SK-N-SH (cell line): ENCODE data around the gene SHE. TPM values are rescaled to one million over a fixed set of nuclear protein-coding genes. Genes with fewer than 3 reads are reported as not detected.

ENCODE experiments used
- CTCF ChIA-PET: fragments of 300-600, 350-600 bp; formaldehyde crosslinking; extraction: SDS; loops from one replicate; lab custom pipeline; 2021; lab: Yijun Ruan, JAX
- POLR2A ChIA-PET: fragments of 350-600 bp; sonication (Branson Sonifier 250); formaldehyde crosslinking; extraction: SDS; loops from one replicate; lab custom pipeline; 2020; ENCODE audit warnings: antibody characterized with exemption, inconsistent platforms; lab: Yijun Ruan, JAX
- DNase-seq: peaks from one replicate; pipeline ENCODE4 v3.0.0; 2012
- H2AFZ ChIP-seq: fragments of 200-600 bp; sonication (generic); 2 replicates; pipeline ENCODE4 v1.8.1; 2016; ENCODE audit warnings: antibody characterized with exemption, mild to moderate bottlenecking, low read depth
- H3F3A ChIP-seq: fragments of 200-600 bp; sonication (generic); replicated peaks from 2 replicates; pipeline ENCODE3; 2016; ENCODE audit warnings: antibody characterized with exemption, mild to moderate bottlenecking; ENCODE audit not compliant: insufficient read depth
- H3K27ac ChIP-seq, 2 experiments: fragments of 200-500 bp in 1 of 2; fragments of 200-600 bp in 1 of 2; sonication (Bioruptor generic) in 1 of 2; sonication (generic), shearing (Covaris generic) in 1 of 2; 2 replicates each; pipeline versions ENCODE4 v1.5.1 to v1.6.1; 2014 to 2016; ENCODE audit warnings: low read depth in 2 of 2, inconsistent platforms in 1 of 2, low read length in 1 of 2, mild to moderate bottlenecking in 1 of 2, mixed read lengths in 1 of 2
- H3K27me3 ChIP-seq: fragments of 200-600 bp; sonication (generic), shearing (Covaris generic); 2 replicates; pipeline ENCODE4 v1.6.1; 2016; ENCODE audit warnings: mixed run types; ENCODE audit not compliant: insufficient read depth
- H3K36me3 ChIP-seq, 2 experiments: fragments of 200-500 bp in 1 of 2; fragments of 200-600 bp in 1 of 2; sonication (Bioruptor generic) in 1 of 2; sonication (generic) in 1 of 2; replicated peaks in 1 of 2; 2 replicates each; pipeline versions ENCODE3 to v1.5.1; 2014 to 2016; ENCODE audit warnings: low read length in 1 of 2, mild to moderate bottlenecking in 1 of 2; ENCODE audit not compliant: insufficient read depth in 2 of 2, control insufficient read depth in 1 of 2
- H3K4me1 ChIP-seq, 2 experiments: fragments of 200-500 bp in 1 of 2; fragments of 200-600 bp in 1 of 2; sonication (Bioruptor generic) in 1 of 2; sonication (generic), shearing (Covaris generic) in 1 of 2; 2 replicates each; pipeline versions ENCODE4 v1.5.1 to v1.6.1; 2014 to 2016; ENCODE audit warnings: low read depth in 1 of 2, low read length in 1 of 2, mixed run types in 1 of 2; ENCODE audit not compliant: insufficient read depth in 2 of 2, control insufficient read depth in 1 of 2
- H3K4me2 ChIP-seq: fragments of 200-600 bp; sonication (generic), shearing (Covaris generic); 2 replicates; pipeline ENCODE4 v1.6.1; 2017; ENCODE audit warnings: mixed run types
- H3K4me3 ChIP-seq, 2 experiments: fragments of 200-500 bp in 1 of 2; fragments of 200-600 bp in 1 of 2; sonication (Bioruptor generic) in 1 of 2; sonication (generic), shearing (Covaris generic) in 1 of 2; 2 replicates each; pipeline versions ENCODE4 v1.5.1 to v1.8.1; 2014 to 2016; ENCODE audit warnings: low read depth in 2 of 2, inconsistent platforms in 1 of 2, low read length in 1 of 2, mild to moderate bottlenecking in 1 of 2, mixed read lengths in 1 of 2, moderate library complexity in 1 of 2
- H3K79me2 ChIP-seq: fragments of 200-600 bp; sonication (generic); 2 replicates; pipeline ENCODE4 v1.8.1; 2017; ENCODE audit warnings: mild to moderate bottlenecking; ENCODE audit not compliant: insufficient read depth
- H3K9ac ChIP-seq: fragments of 200-600 bp; sonication (generic); 2 replicates; pipeline ENCODE4 v1.6.1; 2017; ENCODE audit warnings: mixed run types
- H3K9me2 ChIP-seq: fragments of 200-600 bp; sonication (generic); 2 replicates; pipeline ENCODE4 v1.6.1; 2017; ENCODE audit warnings: mixed run types
- H3K9me3 ChIP-seq: fragments of 200-600 bp; sonication (generic); 2 replicates; pipeline ENCODE4 v1.6.1; 2017; ENCODE audit warnings: mixed run types, mild to moderate bottlenecking, moderate library complexity
- H4K20me1 ChIP-seq: fragments of 200-600 bp; sonication (generic); 2 replicates; pipeline ENCODE4 v1.6.1; 2017; ENCODE audit warnings: mild to moderate bottlenecking, mixed run types; ENCODE audit not compliant: insufficient read depth
- ELF1 ChIP-seq: IDR thresholded peaks from 2 replicates; pipeline ENCODE4 v1.4.0; 2012
- EP300 ChIP-seq, 2 experiments: IDR thresholded peaks; 2 replicates each; pipeline versions ENCODE4 v1.4.0 to v1.6.1; 2012; ENCODE audit warnings: borderline replicate concordance in 1 of 2, low read depth in 1 of 2, low read length in 1 of 2
- FOXJ3 ChIP-seq: sonication (generic); formaldehyde crosslinking; IDR thresholded peaks from 2 replicates; pipeline ENCODE4 v1.5.1; 2020; ENCODE audit warnings: mild to moderate bottlenecking, missing genetic modification reagents
- FOXM1 ChIP-seq: IDR thresholded peaks from 2 replicates; pipeline ENCODE4 v1.4.0; 2012; ENCODE audit warnings: low read depth, mild to moderate bottlenecking
- GABPA ChIP-seq: IDR thresholded peaks from 2 replicates; pipeline ENCODE4 v1.4.0; 2012; ENCODE audit warnings: low read depth, mild to moderate bottlenecking
- JUND ChIP-seq: IDR thresholded peaks from 2 replicates; pipeline ENCODE4 v1.4.0; 2012
- MEF2A ChIP-seq: IDR thresholded peaks from 2 replicates; pipeline ENCODE4 v1.4.0; 2012; ENCODE audit warnings: low read depth, borderline replicate concordance
- MXI1 ChIP-seq: IDR thresholded peaks from 2 replicates; pipeline ENCODE4 v1.6.1; 2012; ENCODE audit warnings: mild to moderate bottlenecking, low read depth, low read length, improper control_type of control experiment
- NFIC ChIP-seq: IDR thresholded peaks from 2 replicates; pipeline ENCODE4 v1.4.0; 2012; ENCODE audit warnings: borderline replicate concordance
- RAD21 ChIP-seq: IDR thresholded peaks from 2 replicates; pipeline ENCODE4 v1.6.1; 2012; ENCODE audit warnings: mild to moderate bottlenecking, low read length
- RCOR1 ChIP-seq: fragments of 150-350 bp; IDR thresholded peaks from 2 replicates; pipeline ENCODE4 v1.6.1; 2017; ENCODE audit warnings: antibody characterized with exemption, low read length
- TAF1 ChIP-seq: IDR thresholded peaks from 2 replicates; pipeline ENCODE4 v1.6.1; 2012; ENCODE audit warnings: low read depth, mild to moderate bottlenecking, low read length, moderate library complexity, borderline replicate concordance
- TCF12 ChIP-seq: IDR thresholded peaks from 2 replicates; pipeline ENCODE4 v1.4.0; 2012
- YY1 ChIP-seq: IDR thresholded peaks from 2 replicates; pipeline ENCODE4 v1.4.0; 2012; ENCODE audit warnings: low read depth, mild to moderate bottlenecking
- WGBS: methylation state at CpG from one replicate; pipeline ENCODE4 v1.1.6; 2017; ENCODE audit warnings: low lambda C conversion rate; 5-methylcytosine and 5-hydroxymethylcytosine counted together
- polyA plus RNA-seq, 3 experiments: library from polyadenylated mRNA; depleted of rRNA; stranded (reverse); fragments of >200 nt; gene quantifications; 2 replicates each; pipeline ENCODE4 v1.2.3, GENCODE V29; 2012
- TF ChIP-seq, protein P1 (sequence below): fragments of 200-600 bp; sonication (generic); IDR thresholded peaks from 2 replicates; pipeline ENCODE4 v1.6.1; 2017; ENCODE audit warnings: antibody characterized with exemption, mild to moderate bottlenecking, moderate library complexity
- TF ChIP-seq, protein P2 (sequence below): IDR thresholded peaks from 2 replicates; pipeline ENCODE4 v1.4.0; 2012; ENCODE audit warnings: low read depth, borderline replicate concordance
- TF ChIP-seq, protein P3 (sequence below): IDR thresholded peaks from 2 replicates; pipeline ENCODE4; 2012
- TF ChIP-seq, protein P4 (sequence below): fragments of 150-350 bp; IDR thresholded peaks from 2 replicates; pipeline ENCODE4 v1.6.1; 2016; ENCODE audit warnings: mild to moderate bottlenecking, low read depth, low read length
- TF ChIP-seq, protein P5 (sequence below): IDR thresholded peaks from 2 replicates; pipeline ENCODE4 v1.4.0; 2012; ENCODE audit warnings: low read depth
- TF ChIP-seq, protein P6 (sequence below): IDR thresholded peaks from 2 replicates; pipeline ENCODE4 v1.4.0; 2012; ENCODE audit warnings: low read depth, borderline replicate concordance

The SHE gene
- polyA plus RNA-seq, 1 of the 3 experiments (the other 2 are of a cell fraction) = not detected

DNA sequence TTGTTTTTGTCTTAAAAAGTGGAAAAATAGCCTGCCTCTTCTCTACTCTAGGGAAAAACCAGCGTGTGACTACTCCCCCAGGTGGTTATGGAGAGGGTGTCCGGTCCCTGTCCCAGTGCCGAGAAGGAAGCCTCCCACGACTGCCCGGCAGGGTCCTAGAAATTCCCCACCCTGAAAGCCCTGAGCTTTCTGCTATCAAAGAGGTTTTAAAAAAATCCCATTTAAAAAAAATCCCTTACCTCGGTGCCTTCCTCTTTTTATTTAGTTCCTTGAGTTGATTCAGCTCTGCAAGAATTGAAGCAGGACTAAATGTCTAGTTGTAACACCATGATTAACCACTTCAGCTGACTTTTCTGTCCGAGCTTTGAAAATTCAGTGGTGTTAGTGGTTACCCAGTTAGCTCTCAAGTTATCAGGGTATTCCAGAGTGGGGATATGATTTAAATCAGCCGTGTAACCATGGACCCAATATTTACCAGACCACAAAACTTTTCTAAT lies 35.2 kb downstream of the SHE start:
- H3K4me1 ChIP-seq = peaks cover 7 to 9% of the 10 kb centered on the region in 2 experiments; a peak in 2 of 4 replicates
- H3K9me2 ChIP-seq = no peaks in the 10 kb centered on the region
- H3K4me3 ChIP-seq = no peak overlapping the region
- no peaks in the 10 kb centered on the region for H3K79me2 ChIP-seq
- no peaks in the 10 kb centered on the region for H3K9me3 ChIP-seq
- ChIA-PET CTCF (interaction anchor here (0.7 to 2.7 kb wide), 5 partner anchors 8 to 132 kb away, joined by 3 to 20 read pairs (median 4); no protein-coding TSS in a partner anchor), POLR2A (no interaction called here)
- DNase-seq = no peak
- no peak overlapping the region for H3K4me2 ChIP-seq
- no peak overlapping the region for H3K9ac ChIP-seq
- TF ChIP-seq, protein P1, sequence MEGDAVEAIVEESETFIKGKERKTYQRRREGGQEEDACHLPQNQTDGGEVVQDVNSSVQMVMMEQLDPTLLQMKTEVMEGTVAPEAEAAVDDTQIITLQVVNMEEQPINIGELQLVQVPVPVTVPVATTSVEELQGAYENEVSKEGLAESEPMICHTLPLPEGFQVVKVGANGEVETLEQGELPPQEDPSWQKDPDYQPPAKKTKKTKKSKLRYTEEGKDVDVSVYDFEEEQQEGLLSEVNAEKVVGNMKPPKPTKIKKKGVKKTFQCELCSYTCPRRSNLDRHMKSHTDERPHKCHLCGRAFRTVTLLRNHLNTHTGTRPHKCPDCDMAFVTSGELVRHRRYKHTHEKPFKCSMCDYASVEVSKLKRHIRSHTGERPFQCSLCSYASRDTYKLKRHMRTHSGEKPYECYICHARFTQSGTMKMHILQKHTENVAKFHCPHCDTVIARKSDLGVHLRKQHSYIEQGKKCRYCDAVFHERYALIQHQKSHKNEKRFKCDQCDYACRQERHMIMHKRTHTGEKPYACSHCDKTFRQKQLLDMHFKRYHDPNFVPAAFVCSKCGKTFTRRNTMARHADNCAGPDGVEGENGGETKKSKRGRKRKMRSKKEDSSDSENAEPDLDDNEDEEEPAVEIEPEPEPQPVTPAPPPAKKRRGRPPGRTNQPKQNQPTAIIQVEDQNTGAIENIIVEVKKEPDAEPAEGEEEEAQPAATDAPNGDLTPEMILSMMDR = peak; percentile 22
- TF ChIP-seq, protein P2, sequence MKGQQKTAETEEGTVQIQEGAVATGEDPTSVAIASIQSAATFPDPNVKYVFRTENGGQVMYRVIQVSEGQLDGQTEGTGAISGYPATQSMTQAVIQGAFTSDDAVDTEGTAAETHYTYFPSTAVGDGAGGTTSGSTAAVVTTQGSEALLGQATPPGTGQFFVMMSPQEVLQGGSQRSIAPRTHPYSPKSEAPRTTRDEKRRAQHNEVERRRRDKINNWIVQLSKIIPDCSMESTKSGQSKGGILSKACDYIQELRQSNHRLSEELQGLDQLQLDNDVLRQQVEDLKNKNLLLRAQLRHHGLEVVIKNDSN = no peak
- TF ChIP-seq EP300 (IDR thresholded peaks at IDR 0.05; ENCODE audit: borderline replicate concordance in 1 of 2, low read depth in 1 of 2, low read length in 1 of 2) = no peak
- 84% methylated on average over 8 of the region's 8 CpGs for WGBS
- peaks cover 15% of the 10 kb centered on the region for H3F3A ChIP-seq
- no peak overlapping the region for H2AFZ ChIP-seq
- no peaks in the 10 kb centered on the region for H3K27me3 ChIP-seq
- H4K20me1 ChIP-seq = no peaks in the 10 kb centered on the region
- no peaks in the 10 kb centered on the region for H3K36me3 ChIP-seq
- H3K27ac ChIP-seq = no peak overlapping the region

DNA sequence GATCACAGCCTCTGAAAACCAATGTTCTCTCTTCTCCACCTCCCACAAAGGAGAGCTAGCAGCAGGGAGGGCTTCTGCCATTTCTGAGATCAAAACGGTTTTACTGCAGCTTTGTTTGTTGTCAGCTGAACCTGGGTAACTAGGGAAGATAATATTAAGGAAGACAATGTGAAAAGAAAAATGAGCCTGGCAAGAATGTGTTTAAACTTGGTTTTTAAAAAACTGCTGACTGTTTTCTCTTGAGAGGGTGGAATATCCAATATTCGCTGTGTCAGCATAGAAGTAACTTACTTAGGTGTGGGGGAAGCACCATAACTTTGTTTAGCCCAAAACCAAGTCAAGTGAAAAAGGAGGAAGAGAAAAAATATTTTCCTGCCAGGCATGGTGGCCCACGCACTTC lies 36.0 kb downstream of the SHE start:
- Histone ChIP-seq H3K9me2 (no peaks in the 10 kb centered on the region), H3K4me3 (no peak overlapping the region), H3K4me1 (peaks cover 7 to 9% of the 10 kb centered on the region in 2 experiments; a peak in 2 of 4 replicates), H3K9me3 (no peaks in the 10 kb centered on the region), H3K27me3 (no peaks in the 10 kb centered on the region), H3F3A (peaks cover 15% of the 10 kb centered on the region), H3K79me2 (no peaks in the 10 kb centered on the region), H3K9ac (no peak overlapping the region), H3K27ac (no peak overlapping the region), H3K36me3 (no peaks in the 10 kb centered on the region), H4K20me1 (no peaks in the 10 kb centered on the region), H3K4me2 (no peak overlapping the region), H2AFZ (no peak overlapping the region)
- no peak for DNase-seq
- CTCF ChIA-PET = interaction anchor here (1.2 kb wide), 1 partner anchor 13 kb away, joined by 4 read pairs; no protein-coding TSS in a partner anchor
- POLR2A ChIA-PET = no interaction called here
- WGBS = 87% methylated on average over 3 of the region's 3 CpGs
- TF ChIP-seq, protein P3, sequence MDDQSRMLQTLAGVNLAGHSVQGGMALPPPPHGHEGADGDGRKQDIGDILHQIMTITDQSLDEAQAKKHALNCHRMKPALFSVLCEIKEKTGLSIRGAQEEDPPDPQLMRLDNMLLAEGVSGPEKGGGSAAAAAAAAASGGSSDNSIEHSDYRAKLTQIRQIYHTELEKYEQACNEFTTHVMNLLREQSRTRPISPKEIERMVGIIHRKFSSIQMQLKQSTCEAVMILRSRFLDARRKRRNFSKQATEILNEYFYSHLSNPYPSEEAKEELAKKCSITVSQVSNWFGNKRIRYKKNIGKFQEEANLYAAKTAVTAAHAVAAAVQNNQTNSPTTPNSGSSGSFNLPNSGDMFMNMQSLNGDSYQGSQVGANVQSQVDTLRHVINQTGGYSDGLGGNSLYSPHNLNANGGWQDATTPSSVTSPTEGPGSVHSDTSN = no peak
- TF ChIP-seq GABPA (no peak), MXI1 (no peak), TAF1 (no peak), RAD21 (no peak), FOXJ3 (CRISPR knock-in tag) (no peak), MEF2A (no peak), YY1 (no peak), FOXM1 (no peak), NFIC (no peak), JUND (no peak), TCF12 (no peak), RCOR1 (no peak), ELF1 (no peak)
- TF ChIP-seq, protein P4, sequence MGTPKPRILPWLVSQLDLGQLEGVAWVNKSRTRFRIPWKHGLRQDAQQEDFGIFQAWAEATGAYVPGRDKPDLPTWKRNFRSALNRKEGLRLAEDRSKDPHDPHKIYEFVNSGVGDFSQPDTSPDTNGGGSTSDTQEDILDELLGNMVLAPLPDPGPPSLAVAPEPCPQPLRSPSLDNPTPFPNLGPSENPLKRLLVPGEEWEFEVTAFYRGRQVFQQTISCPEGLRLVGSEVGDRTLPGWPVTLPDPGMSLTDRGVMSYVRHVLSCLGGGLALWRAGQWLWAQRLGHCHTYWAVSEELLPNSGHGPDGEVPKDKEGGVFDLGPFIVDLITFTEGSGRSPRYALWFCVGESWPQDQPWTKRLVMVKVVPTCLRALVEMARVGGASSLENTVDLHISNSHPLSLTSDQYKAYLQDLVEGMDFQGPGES = no peak
- TF ChIP-seq, protein P1 = no peak
- TF ChIP-seq, protein P5, sequence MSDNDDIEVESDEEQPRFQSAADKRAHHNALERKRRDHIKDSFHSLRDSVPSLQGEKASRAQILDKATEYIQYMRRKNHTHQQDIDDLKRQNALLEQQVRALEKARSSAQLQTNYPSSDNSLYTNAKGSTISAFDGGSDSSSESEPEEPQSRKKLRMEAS = no peak
- TF ChIP-seq, protein P6, sequence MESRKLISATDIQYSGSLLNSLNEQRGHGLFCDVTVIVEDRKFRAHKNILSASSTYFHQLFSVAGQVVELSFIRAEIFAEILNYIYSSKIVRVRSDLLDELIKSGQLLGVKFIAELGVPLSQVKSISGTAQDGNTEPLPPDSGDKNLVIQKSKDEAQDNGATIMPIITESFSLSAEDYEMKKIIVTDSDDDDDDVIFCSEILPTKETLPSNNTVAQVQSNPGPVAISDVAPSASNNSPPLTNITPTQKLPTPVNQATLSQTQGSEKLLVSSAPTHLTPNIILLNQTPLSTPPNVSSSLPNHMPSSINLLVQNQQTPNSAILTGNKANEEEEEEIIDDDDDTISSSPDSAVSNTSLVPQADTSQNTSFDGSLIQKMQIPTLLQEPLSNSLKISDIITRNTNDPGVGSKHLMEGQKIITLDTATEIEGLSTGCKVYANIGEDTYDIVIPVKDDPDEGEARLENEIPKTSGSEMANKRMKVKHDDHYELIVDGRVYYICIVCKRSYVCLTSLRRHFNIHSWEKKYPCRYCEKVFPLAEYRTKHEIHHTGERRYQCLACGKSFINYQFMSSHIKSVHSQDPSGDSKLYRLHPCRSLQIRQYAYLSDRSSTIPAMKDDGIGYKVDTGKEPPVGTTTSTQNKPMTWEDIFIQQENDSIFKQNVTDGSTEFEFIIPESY = no peak
